Measurements from ENCODE around the gene HAUS2.

The HAUS2 gene

GRCh38 chr15:42608752-42609488 lies 60.3 kb downstream of the HAUS2 start:
- no peak overlapping the region for H3K4me3 ChIP-seq (ENCODE audit: low read depth, low read length)
- TF ChIP-seq, protein P1, sequence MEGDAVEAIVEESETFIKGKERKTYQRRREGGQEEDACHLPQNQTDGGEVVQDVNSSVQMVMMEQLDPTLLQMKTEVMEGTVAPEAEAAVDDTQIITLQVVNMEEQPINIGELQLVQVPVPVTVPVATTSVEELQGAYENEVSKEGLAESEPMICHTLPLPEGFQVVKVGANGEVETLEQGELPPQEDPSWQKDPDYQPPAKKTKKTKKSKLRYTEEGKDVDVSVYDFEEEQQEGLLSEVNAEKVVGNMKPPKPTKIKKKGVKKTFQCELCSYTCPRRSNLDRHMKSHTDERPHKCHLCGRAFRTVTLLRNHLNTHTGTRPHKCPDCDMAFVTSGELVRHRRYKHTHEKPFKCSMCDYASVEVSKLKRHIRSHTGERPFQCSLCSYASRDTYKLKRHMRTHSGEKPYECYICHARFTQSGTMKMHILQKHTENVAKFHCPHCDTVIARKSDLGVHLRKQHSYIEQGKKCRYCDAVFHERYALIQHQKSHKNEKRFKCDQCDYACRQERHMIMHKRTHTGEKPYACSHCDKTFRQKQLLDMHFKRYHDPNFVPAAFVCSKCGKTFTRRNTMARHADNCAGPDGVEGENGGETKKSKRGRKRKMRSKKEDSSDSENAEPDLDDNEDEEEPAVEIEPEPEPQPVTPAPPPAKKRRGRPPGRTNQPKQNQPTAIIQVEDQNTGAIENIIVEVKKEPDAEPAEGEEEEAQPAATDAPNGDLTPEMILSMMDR (IDR thresholded peaks at IDR 0.05; ENCODE audit: borderline replicate concordance, insufficient read depth, low read depth, low read length), result no peak

DNA sequence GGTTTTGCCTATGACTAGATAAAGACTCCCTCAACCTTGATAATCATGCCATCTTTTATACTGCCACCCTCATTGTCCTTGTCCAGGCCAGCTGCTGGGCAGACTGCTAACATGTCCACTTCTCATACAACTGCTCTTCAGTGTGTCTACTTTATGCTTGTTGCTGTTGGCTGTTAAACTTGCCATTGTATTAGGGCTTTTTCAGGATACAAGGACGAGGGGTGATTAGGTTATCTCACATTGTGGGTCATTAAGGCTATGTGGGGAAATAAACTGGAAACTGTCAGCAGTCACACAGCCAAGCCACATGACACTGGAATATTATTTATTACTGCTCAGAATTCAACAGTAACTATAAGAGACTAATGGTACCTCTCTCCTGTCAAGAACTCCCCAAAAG lies 62.9 kb downstream of the HAUS2 start:
- TF ChIP-seq, protein P1 (IDR thresholded peaks at IDR 0.05; ENCODE audit: borderline replicate concordance, insufficient read depth, low read depth, low read length), result no peak
- no peak overlapping the region for H3K4me3 ChIP-seq (ENCODE audit: low read depth, low read length)

GRCh38 chr15:42612367-42612912 lies 63.8 kb downstream of the HAUS2 start:
- no peak overlapping the region for H3K4me3 ChIP-seq (ENCODE audit: low read depth, low read length)
- TF ChIP-seq, protein P1 (IDR thresholded peaks at IDR 0.05; ENCODE audit: borderline replicate concordance, insufficient read depth, low read depth, low read length), result no peak

- TF ChIP-seq, protein P1 (IDR thresholded peaks at IDR 0.05; ENCODE audit: borderline replicate concordance, insufficient read depth, low read depth, low read length), result no peak
Observed at GRCh38 chr15:42616107-42616506, 67.5 kb downstream of the HAUS2 start.

More at GRCh38 chr15:42616107-42616506, 67.5 kb downstream of the HAUS2 start:
- no peak overlapping the region for H3K4me3 ChIP-seq (ENCODE audit: low read depth, low read length)
